ENCODE data around the gene VSX2. TPM values are rescaled to one million over a fixed set of nuclear protein-coding genes. Genes with fewer than 3 reads are reported as not detected.
A peak's percentile ranks its signal among the peaks of the same experiment; 100 is the strongest.

The VSX2 gene
- total and polyA plus RNA-seq, 2 donors (not counting 1 experiment from before 2014, with no cell fraction given) = not detected

GRCh38 chr14:74257078-74257940 lies 18.1 kb downstream of the VSX2 start:
- no peak for TF ChIP-seq EZH2 (IDR thresholded peaks at IDR 0.05; ENCODE audit: low read length, missing control alignments)
- TF ChIP-seq CTCF (conservative IDR thresholded peaks at IDR 0.05 in 1 of 2, IDR thresholded peaks at IDR 0.05 in 1 of 2; ENCODE audit: low read depth in 1 of 2, low read length in 2 of 2) = peak; percentile 59 to 70
- H3K9ac ChIP-seq (ENCODE audit: insufficient read depth, low read length) = no peak overlapping the region
- peaks cover 15% of the 10 kb centered on the region for H3K27me3 ChIP-seq (ENCODE audit: control insufficient read depth, insufficient read depth, low read length)
- H2AFZ ChIP-seq (ENCODE audit: low read length) = peak overlapping the region; percentile 41
- no peaks in the 10 kb centered on the region for H3K36me3 ChIP-seq (ENCODE audit: control insufficient read depth, insufficient read depth, low read length)
- H3K4me3 ChIP-seq (replicated peaks in 1 of 4; ENCODE audit: control extremely low read depth in 1 of 4, insufficient read depth in 1 of 4, low read depth in 3 of 4, low read length in 4 of 4) = peak overlapping the region; percentile 53 to 78 (median 64)
- H3K4me1 ChIP-seq (ENCODE audit: control insufficient read depth, extremely low read depth, insufficient read depth, low read length) = no peaks in the 10 kb centered on the region
- no peaks in the 10 kb centered on the region for H3K9me3 ChIP-seq (ENCODE audit: control insufficient read depth, insufficient read depth, low read depth, low read length)
- peak overlapping the region; percentile 90 for H3K4me2 ChIP-seq (ENCODE audit: extremely low read depth, insufficient read depth, low read length)
- H3K27ac ChIP-seq (ENCODE audit: insufficient read depth, low read length) = no peak overlapping the region
- H4K20me1 ChIP-seq (ENCODE audit: control insufficient read depth, extremely low read depth, insufficient read depth, low read length) = no peaks in the 10 kb centered on the region
- DNase-seq (ENCODE audit: low read depth in 2 of 2) = peak in 1 of 2 donors; percentile 18
- H3K79me2 ChIP-seq (ENCODE audit: control insufficient read depth, insufficient read depth, low read length) = no peaks in the 10 kb centered on the region

GRCh38 chr14:74257941-74258763 lies 18.9 kb downstream of the VSX2 start:
- Histone ChIP-seq H3K27me3 (ENCODE audit: control insufficient read depth, insufficient read depth, low read length) (peaks cover 15% of the 10 kb centered on the region), H3K36me3 (ENCODE audit: control insufficient read depth, insufficient read depth, low read length) (no peaks in the 10 kb centered on the region), H3K9me3 (ENCODE audit: control insufficient read depth, insufficient read depth, low read depth, low read length) (no peaks in the 10 kb centered on the region), H3K4me2 (ENCODE audit: extremely low read depth, insufficient read depth, low read length) (peak overlapping the region; percentile 90), H3K27ac (ENCODE audit: insufficient read depth, low read length) (no peak overlapping the region), H3K79me2 (ENCODE audit: control insufficient read depth, insufficient read depth, low read length) (no peaks in the 10 kb centered on the region), H3K9ac (ENCODE audit: insufficient read depth, low read length) (no peak overlapping the region), H4K20me1 (ENCODE audit: control insufficient read depth, extremely low read depth, insufficient read depth, low read length) (no peaks in the 10 kb centered on the region), H3K4me3 (replicated peaks in 1 of 4; ENCODE audit: control extremely low read depth in 1 of 4, insufficient read depth in 1 of 4, low read depth in 3 of 4, low read length in 4 of 4) (peak overlapping the region; percentile 53 to 78 (median 64)), H3K4me1 (ENCODE audit: control insufficient read depth, extremely low read depth, insufficient read depth, low read length) (no peaks in the 10 kb centered on the region), H2AFZ (ENCODE audit: low read length) (peak overlapping the region; percentile 17)
- no peak for TF ChIP-seq CTCF (conservative IDR thresholded peaks at IDR 0.05 in 1 of 2, IDR thresholded peaks at IDR 0.05 in 1 of 2; ENCODE audit: low read depth in 1 of 2, low read length in 2 of 2)
- TF ChIP-seq EZH2 (IDR thresholded peaks at IDR 0.05; ENCODE audit: low read length, missing control alignments) = no peak
- DNase-seq (ENCODE audit: low read depth in 2 of 2) = no peak

DNA sequence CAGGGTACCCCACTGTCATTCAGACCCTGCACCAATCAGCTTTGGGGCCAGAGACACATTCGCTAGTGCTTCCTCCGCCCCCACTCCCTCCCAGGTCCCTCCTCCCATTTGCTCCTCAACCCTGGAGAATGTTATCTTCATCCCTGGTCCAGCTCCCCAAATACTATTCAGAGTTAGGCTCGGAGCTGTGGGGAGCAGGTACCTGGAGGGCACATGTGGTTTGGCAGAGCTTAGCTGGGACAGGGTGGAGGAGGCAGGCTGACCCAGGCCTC lies 19.5 kb downstream of the VSX2 start:
- Histone ChIP-seq H3K27ac (ENCODE audit: insufficient read depth, low read length) (no peak overlapping the region), H3K79me2 (ENCODE audit: control insufficient read depth, insufficient read depth, low read length) (no peaks in the 10 kb centered on the region), H2AFZ (ENCODE audit: low read length) (no peak overlapping the region), H3K4me1 (ENCODE audit: control insufficient read depth, extremely low read depth, insufficient read depth, low read length) (no peaks in the 10 kb centered on the region), H3K36me3 (ENCODE audit: control insufficient read depth, insufficient read depth, low read length) (no peaks in the 10 kb centered on the region), H4K20me1 (ENCODE audit: control insufficient read depth, extremely low read depth, insufficient read depth, low read length) (no peaks in the 10 kb centered on the region), H3K27me3 (ENCODE audit: control insufficient read depth, insufficient read depth, low read length) (peaks cover 15% of the 10 kb centered on the region), H3K4me2 (ENCODE audit: extremely low read depth, insufficient read depth, low read length) (no peak overlapping the region), H3K9ac (ENCODE audit: insufficient read depth, low read length) (no peak overlapping the region), H3K9me3 (ENCODE audit: control insufficient read depth, insufficient read depth, low read depth, low read length) (no peaks in the 10 kb centered on the region), H3K4me3 (replicated peaks in 1 of 4; ENCODE audit: control extremely low read depth in 1 of 4, insufficient read depth in 1 of 4, low read depth in 3 of 4, low read length in 4 of 4) (peak overlapping the region in 1 of 4 experiments; percentile 24)
- no peak for DNase-seq (ENCODE audit: low read depth in 2 of 2)
- TF ChIP-seq CTCF (conservative IDR thresholded peaks at IDR 0.05 in 1 of 2, IDR thresholded peaks at IDR 0.05 in 1 of 2; ENCODE audit: low read depth in 1 of 2, low read length in 2 of 2) = no peak
- peak; percentile 71 for TF ChIP-seq EZH2 (IDR thresholded peaks at IDR 0.05; ENCODE audit: low read length, missing control alignments)
